Hepatocyte (in vitro differentiated cells): ENCODE data around the gene LRCH1. TPM values are rescaled to one million over a fixed set of nuclear protein-coding genes. Genes with fewer than 3 reads are reported as not detected.
A peak's percentile ranks its signal among the peaks of the same experiment; 100 is the strongest.

Source experiments
- DNase-seq: peaks from one replicate; pipeline ENCODE4 v3.0.0-alpha.2; 2016; ENCODE audit warnings: low spot score
- H2AFZ ChIP-seq: fragments of 200-600 bp; sonication (generic); 2 replicates; pipeline ENCODE4 v1.6.0; 2016; ENCODE audit warnings: antibody characterized with exemption, mild to moderate bottlenecking
- H3K27ac ChIP-seq: fragments of 200-600 bp; sonication (generic); 2 replicates; pipeline ENCODE4 v1.5.1; 2016; ENCODE audit warnings: mild to moderate bottlenecking
- H3K27me3 ChIP-seq: fragments of 200-600 bp; sonication (generic); 2 replicates; pipeline ENCODE4 v1.6.1; 2016
- H3K36me3 ChIP-seq: fragments of 200-600 bp; sonication (generic); replicated peaks from 2 replicates; pipeline ENCODE4 v1.5.1; 2016; ENCODE audit warnings: low read depth; ENCODE audit not compliant: insufficient read depth
- H3K4me1 ChIP-seq: fragments of 200-600 bp; sonication (generic); 2 replicates; pipeline ENCODE4 v1.5.1; 2016; ENCODE audit warnings: mild to moderate bottlenecking, moderate library complexity; ENCODE audit not compliant: insufficient read depth
- H3K4me2 ChIP-seq: fragments of 200-600 bp; sonication (generic); 2 replicates; pipeline ENCODE4 v1.6.0; 2016
- H3K4me3 ChIP-seq: fragments of 200-600 bp; sonication (generic); 2 replicates; pipeline ENCODE4 v1.5.1; 2016; ENCODE audit warnings: mild to moderate bottlenecking
- H3K79me2 ChIP-seq: fragments of 200-600 bp; sonication (generic); 2 replicates; pipeline ENCODE4 v1.6.0; 2017; ENCODE audit warnings: mild to moderate bottlenecking
- H3K9me2 ChIP-seq: fragments of 200-600 bp; sonication (generic); replicated peaks from 2 replicates; pipeline ENCODE4 v1.6.0; 2017; ENCODE audit warnings: mild to moderate bottlenecking; ENCODE audit not compliant: insufficient read depth
- H3K9me3 ChIP-seq: fragments of 200-600 bp; sonication (generic); 2 replicates; pipeline ENCODE4 v1.5.1; 2016; ENCODE audit warnings: low read depth, mild to moderate bottlenecking
- H4K20me1 ChIP-seq: fragments of 200-600 bp; sonication (generic); 2 replicates; pipeline ENCODE4 v1.6.0; 2016; ENCODE audit warnings: mild to moderate bottlenecking; ENCODE audit not compliant: insufficient read depth, poor library complexity, severe bottlenecking
- CTCF ChIP-seq: fragments of 200-600 bp; sonication (generic); IDR thresholded peaks from 2 replicates; pipeline ENCODE4 v1.5.1; 2016; ENCODE audit warnings: antibody characterized with exemption, mild to moderate bottlenecking; ENCODE audit not compliant: poor library complexity
- EZH2 ChIP-seq: fragments of 200-600 bp; sonication (generic); IDR thresholded peaks from 2 replicates; pipeline ENCODE4 v1.6.1; 2016; ENCODE audit warnings: antibody characterized with exemption, mild to moderate bottlenecking, borderline replicate concordance
- EZH2phosphoT487 ChIP-seq: fragments of 200-600 bp; sonication (generic); IDR thresholded peaks from one replicate; pipeline ENCODE4 v1.6.1; 2018; ENCODE audit warnings: antibody characterized with exemption, mild to moderate bottlenecking, low read depth, moderate library complexity; ENCODE audit not compliant: unreplicated experiment, severe bottlenecking
- WGBS: methylation state at CpG from one replicate; pipeline ENCODE4 v1.1.6; 2016; ENCODE audit warnings: low lambda C conversion rate; ENCODE audit errors: missing lambda C conversion rate; 5-methylcytosine and 5-hydroxymethylcytosine counted together
- polyA plus RNA-seq: library from polyadenylated mRNA; unstranded; fragments of >200 nt; fragmentation: Nextera tagmentation; extraction: Ambion mirVana; gene quantifications from 2 replicates; pipeline ENCODE4 v1.2.1, GENCODE V29; 2016
- total RNA-seq: library from RNA; depleted of rRNA; stranded (reverse); fragments of >200 nt; gene quantifications from 2 replicates; pipeline ENCODE4 v1.2.3, GENCODE V29; 2014

The LRCH1 gene
- total and polyA plus RNA-seq, 2 experiments from 2014 or later, result 5.7 to 14.1 TPM

GRCh38 chr13:46526100-46526735 lies 26.8 kb upstream of the LRCH1 start:
- 76% methylated on average over 7 of the region's 7 CpGs for WGBS
- TF ChIP-seq EZH2phosphoT487 (no peak), EZH2 (no peak), CTCF (no peak)
- no peak overlapping the region for H2AFZ ChIP-seq
- H3K4me3 ChIP-seq, result no peak overlapping the region
- no peaks in the 10 kb centered on the region for H4K20me1 ChIP-seq
- no peak overlapping the region for H3K27ac ChIP-seq
- H3K27me3 ChIP-seq, result no peaks in the 10 kb centered on the region
- H3K4me1 ChIP-seq, result no peaks in the 10 kb centered on the region
- no peaks in the 10 kb centered on the region for H3K9me3 ChIP-seq
- no peaks in the 10 kb centered on the region for H3K79me2 ChIP-seq
- no peaks in the 10 kb centered on the region for H3K9me2 ChIP-seq
- no peak overlapping the region for H3K4me2 ChIP-seq
- no peak for DNase-seq
- H3K36me3 ChIP-seq, result no peaks in the 10 kb centered on the region

DNA sequence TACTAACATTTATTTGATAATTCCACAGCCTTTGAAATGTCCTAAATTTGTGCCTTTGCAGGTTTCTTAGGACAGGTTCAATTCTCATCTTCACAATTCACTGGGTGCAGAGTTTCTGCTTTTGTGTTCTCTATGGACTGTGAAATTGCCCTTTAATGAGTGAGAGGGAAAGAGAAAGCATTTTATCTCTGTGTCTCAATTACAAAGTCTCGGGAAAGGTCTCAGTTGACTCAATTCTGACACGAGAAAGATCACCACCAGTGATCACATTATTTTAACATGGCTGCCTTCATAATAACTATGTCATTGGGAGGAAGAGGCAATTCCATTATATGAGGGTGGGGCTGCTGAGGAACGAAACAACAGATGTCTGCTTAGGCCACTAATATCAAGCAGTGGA lies 26.2 kb upstream of the LRCH1 start:
- TF ChIP-seq EZH2phosphoT487 (no peak), CTCF (no peak), EZH2 (no peak)
- Histone ChIP-seq H3K79me2 (no peaks in the 10 kb centered on the region), H4K20me1 (no peaks in the 10 kb centered on the region), H3K4me2 (no peak overlapping the region), H3K36me3 (no peaks in the 10 kb centered on the region), H3K27ac (no peak overlapping the region), H3K9me2 (no peaks in the 10 kb centered on the region), H3K4me3 (no peak overlapping the region), H3K9me3 (no peaks in the 10 kb centered on the region), H3K27me3 (no peaks in the 10 kb centered on the region), H2AFZ (no peak overlapping the region), H3K4me1 (no peaks in the 10 kb centered on the region)
- WGBS, result 77% methylated on average over 3 of the region's 3 CpGs
- no peak for DNase-seq

DNA sequence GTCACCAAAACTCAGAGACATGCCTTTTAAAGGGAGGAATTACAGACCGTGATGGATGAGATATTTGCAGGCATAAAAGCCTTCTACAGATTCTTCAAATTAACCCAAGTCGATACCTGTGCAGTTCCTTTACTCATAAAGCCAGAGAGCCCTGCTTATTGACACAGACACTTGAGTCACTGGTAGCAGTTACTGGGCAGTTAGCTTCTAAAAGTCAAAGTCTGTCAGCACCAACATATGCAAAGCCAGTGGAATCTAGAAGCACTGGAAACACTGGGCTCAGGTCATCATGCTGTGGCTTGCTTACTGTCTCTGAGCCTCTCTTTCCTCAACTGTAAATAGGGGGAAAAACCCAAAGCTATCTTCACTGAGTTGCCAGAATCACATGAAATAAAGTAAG lies 25.7 kb upstream of the LRCH1 start:
- TF ChIP-seq EZH2, result no peak
- no peak for TF ChIP-seq EZH2phosphoT487
- 19% methylated on average over 2 of the region's 2 CpGs for WGBS
- H2AFZ ChIP-seq, result no peak overlapping the region
- peak; percentile 43 for DNase-seq
- no peak overlapping the region for H3K4me2 ChIP-seq
- H3K4me1 ChIP-seq, result peaks cover 4% of the 10 kb centered on the region
- H3K9me2 ChIP-seq, result no peaks in the 10 kb centered on the region
- no peaks in the 10 kb centered on the region for H3K27me3 ChIP-seq
- no peaks in the 10 kb centered on the region for H3K36me3 ChIP-seq
- H3K79me2 ChIP-seq, result no peaks in the 10 kb centered on the region
- no peaks in the 10 kb centered on the region for H3K9me3 ChIP-seq
- no peaks in the 10 kb centered on the region for H4K20me1 ChIP-seq
- no peak overlapping the region for H3K27ac ChIP-seq
- H3K4me3 ChIP-seq, result no peak overlapping the region

GRCh38 chr13:46529216-46529919 lies 23.6 kb upstream of the LRCH1 start:
- peaks cover 4% of the 10 kb centered on the region for H3K4me1 ChIP-seq
- no peaks in the 10 kb centered on the region for H3K79me2 ChIP-seq
- no peak for TF ChIP-seq EZH2
- no peak for TF ChIP-seq EZH2phosphoT487
- TF ChIP-seq CTCF, result no peak
- no peaks in the 10 kb centered on the region for H3K9me2 ChIP-seq
- WGBS, result 61% methylated on average over 4 of the region's 4 CpGs
- H3K4me3 ChIP-seq, result no peak overlapping the region
- peak overlapping the region; percentile 46 for H3K27ac ChIP-seq
- H3K36me3 ChIP-seq, result no peaks in the 10 kb centered on the region
- no peak for DNase-seq
- no peaks in the 10 kb centered on the region for H4K20me1 ChIP-seq
- no peak overlapping the region for H2AFZ ChIP-seq
- H3K9me3 ChIP-seq, result no peaks in the 10 kb centered on the region
- H3K27me3 ChIP-seq, result no peaks in the 10 kb centered on the region
- H3K4me2 ChIP-seq, result no peak overlapping the region
